ENCODE results near the gene PCED1B.

PCED1B gene

DNA sequence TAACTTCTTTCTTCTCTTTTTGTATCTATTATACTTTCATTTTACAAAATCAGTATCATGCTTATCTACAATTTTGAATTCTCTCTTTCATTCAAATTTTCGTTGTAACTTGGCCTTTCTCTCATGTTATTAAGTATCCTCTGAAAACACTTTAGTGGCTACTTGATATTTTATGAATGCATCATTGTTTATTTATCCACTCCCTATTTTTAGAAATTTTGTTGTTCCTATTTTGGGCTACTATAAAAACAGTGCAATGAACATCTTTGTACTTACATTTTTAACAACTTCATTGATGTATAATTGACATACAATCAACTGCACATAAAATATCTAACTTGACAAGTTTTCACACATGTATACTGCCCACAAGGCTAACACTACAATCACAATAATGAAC, 44.3 kb downstream of the PCED1B start (continued):
- TF ChIP-seq, protein P1, sequence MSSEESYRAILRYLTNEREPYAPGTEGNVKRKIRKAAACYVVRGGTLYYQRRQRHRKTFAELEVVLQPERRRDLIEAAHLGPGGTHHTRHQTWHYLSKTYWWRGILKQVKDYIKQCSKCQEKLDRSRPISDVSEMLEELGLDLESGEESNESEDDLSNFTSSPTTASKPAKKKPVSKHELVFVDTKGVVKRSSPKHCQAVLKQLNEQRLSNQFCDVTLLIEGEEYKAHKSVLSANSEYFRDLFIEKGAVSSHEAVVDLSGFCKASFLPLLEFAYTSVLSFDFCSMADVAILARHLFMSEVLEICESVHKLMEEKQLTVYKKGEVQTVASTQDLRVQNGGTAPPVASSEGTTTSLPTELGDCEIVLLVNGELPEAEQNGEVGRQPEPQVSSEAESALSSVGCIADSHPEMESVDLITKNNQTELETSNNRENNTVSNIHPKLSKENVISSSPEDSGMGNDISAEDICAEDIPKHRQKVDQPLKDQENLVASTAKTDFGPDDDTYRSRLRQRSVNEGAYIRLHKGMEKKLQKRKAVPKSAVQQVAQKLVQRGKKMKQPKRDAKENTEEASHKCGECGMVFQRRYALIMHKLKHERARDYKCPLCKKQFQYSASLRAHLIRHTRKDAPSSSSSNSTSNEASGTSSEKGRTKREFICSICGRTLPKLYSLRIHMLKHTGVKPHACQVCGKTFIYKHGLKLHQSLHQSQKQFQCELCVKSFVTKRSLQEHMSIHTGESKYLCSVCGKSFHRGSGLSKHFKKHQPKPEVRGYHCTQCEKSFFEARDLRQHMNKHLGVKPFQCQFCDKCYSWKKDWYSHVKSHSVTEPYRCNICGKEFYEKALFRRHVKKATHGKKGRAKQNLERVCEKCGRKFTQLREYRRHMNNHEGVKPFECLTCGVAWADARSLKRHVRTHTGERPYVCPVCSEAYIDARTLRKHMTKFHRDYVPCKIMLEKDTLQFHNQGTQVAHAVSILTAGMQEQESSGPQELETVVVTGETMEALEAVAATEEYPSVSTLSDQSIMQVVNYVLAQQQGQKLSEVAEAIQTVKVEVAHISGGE (tag by site-specific recombination; conservative IDR thresholded peaks at IDR 0.05; ENCODE audit: low read depth) = no peak
- TF ChIP-seq, protein P2, sequence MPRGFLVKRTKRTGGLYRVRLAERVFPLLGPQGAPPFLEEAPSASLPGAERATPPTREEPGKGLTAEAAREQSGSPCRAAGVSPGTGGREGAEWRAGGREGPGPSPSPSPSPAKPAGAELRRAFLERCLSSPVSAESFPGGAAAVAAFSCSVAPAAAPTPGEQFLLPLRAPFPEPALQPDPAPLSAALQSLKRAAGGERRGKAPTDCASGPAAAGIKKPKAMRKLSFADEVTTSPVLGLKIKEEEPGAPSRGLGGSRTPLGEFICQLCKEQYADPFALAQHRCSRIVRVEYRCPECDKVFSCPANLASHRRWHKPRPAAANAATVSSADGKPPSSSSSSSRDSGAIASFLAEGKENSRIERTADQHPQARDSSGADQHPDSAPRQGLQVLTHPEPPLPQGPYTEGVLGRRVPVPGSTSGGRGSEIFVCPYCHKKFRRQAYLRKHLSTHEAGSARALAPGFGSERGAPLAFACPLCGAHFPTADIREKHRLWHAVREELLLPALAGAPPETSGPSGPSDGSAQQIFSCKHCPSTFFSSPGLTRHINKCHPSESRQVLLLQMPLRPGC (tag by site-specific recombination; IDR thresholded peaks at IDR 0.05) = no peak

DNA sequence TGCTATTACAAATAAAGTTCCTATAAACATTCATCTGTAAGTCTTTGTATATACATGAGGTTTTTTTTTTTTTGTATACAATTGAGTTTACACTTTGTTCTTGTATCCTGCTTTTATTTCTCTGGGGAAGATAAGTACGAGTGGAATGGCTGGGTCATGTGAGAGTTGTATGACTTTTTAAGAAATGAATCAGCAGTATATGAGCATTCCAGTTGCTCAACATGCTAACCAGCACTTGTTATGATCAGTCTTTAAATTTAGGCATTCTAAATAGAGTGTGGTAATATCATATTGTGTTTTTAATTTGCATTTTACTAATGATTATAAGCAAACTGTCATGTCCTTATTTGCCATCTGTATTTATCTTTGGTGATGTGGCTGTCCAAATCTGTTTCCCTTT, 45.0 kb downstream of the PCED1B start:
- H3K4me3 ChIP-seq (ENCODE audit: low read depth, low read length) = no peak overlapping the region
- no peaks in the 10 kb centered on the region for H3K9me3 ChIP-seq (ENCODE audit: control insufficient read depth, insufficient read depth, low read depth, low read length)
- no peaks in the 10 kb centered on the region for H3K4me1 ChIP-seq (ENCODE audit: control insufficient read depth, insufficient read depth, low read length)
- TF ChIP-seq, protein P2 (tag by site-specific recombination; IDR thresholded peaks at IDR 0.05) = no peak
- TF ChIP-seq FEZF1 (tag by site-specific recombination; IDR thresholded peaks at IDR 0.05) (no peak), ZNF133 (tag by site-specific recombination; IDR thresholded peaks at IDR 0.05) (no peak), ZNF184 (tag by site-specific recombination; IDR thresholded peaks at IDR 0.05) (no peak), ZSCAN30 (tag by site-specific recombination; IDR thresholded peaks at IDR 0.05) (no peak), ZNF311 (tag by site-specific recombination; IDR thresholded peaks at IDR 0.05; ENCODE audit: borderline replicate concordance) (no peak)
- TF ChIP-seq, protein P3, sequence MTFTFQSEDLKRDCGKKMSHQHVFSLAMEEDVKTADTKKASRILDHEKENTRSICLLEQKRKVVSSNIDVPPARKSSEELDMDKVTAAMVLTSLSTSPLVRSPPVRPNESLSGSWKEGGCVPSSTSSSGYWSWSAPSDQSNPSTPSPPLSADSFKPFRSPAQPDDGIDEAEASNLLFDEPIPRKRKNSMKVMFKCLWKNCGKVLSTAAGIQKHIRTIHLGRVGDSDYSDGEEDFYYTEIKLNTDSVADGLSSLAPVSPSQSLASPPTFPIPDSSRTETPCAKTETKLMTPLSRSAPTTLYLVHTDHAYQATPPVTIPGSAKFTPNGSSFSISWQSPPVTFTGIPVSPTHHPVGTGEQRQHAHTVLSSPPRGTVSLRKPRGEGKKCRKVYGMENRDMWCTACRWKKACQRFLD (tag by site-specific recombination; IDR thresholded peaks at IDR 0.05) = no peak
- TF ChIP-seq, protein P4, sequence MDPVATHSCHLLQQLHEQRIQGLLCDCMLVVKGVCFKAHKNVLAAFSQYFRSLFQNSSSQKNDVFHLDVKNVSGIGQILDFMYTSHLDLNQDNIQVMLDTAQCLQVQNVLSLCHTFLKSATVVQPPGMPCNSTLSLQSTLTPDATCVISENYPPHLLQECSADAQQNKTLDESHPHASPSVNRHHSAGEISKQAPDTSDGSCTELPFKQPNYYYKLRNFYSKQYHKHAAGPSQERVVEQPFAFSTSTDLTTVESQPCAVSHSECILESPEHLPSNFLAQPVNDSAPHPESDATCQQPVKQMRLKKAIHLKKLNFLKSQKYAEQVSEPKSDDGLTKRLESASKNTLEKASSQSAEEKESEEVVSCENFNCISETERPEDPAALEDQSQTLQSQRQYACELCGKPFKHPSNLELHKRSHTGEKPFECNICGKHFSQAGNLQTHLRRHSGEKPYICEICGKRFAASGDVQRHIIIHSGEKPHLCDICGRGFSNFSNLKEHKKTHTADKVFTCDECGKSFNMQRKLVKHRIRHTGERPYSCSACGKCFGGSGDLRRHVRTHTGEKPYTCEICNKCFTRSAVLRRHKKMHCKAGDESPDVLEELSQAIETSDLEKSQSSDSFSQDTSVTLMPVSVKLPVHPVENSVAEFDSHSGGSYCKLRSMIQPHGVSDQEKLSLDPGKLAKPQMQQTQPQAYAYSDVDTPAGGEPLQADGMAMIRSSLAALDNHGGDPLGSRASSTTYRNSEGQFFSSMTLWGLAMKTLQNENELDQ (tag by site-specific recombination; IDR thresholded peaks at IDR 0.05; ENCODE audit: low read depth) = no peak
- TF ChIP-seq, protein P5, sequence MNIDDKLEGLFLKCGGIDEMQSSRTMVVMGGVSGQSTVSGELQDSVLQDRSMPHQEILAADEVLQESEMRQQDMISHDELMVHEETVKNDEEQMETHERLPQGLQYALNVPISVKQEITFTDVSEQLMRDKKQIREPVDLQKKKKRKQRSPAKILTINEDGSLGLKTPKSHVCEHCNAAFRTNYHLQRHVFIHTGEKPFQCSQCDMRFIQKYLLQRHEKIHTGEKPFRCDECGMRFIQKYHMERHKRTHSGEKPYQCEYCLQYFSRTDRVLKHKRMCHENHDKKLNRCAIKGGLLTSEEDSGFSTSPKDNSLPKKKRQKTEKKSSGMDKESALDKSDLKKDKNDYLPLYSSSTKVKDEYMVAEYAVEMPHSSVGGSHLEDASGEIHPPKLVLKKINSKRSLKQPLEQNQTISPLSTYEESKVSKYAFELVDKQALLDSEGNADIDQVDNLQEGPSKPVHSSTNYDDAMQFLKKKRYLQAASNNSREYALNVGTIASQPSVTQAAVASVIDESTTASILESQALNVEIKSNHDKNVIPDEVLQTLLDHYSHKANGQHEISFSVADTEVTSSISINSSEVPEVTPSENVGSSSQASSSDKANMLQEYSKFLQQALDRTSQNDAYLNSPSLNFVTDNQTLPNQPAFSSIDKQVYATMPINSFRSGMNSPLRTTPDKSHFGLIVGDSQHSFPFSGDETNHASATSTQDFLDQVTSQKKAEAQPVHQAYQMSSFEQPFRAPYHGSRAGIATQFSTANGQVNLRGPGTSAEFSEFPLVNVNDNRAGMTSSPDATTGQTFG (tag by site-specific recombination; IDR thresholded peaks at IDR 0.05; ENCODE audit: borderline replicate concordance) = no peak
- ChIA-PET CTCF (no interaction called here), POLR2A (no interaction called here)
- H3K36me3 ChIP-seq (ENCODE audit: control insufficient read depth in 2 of 2, insufficient read depth in 1 of 2, low read length in 2 of 2) = no peaks in the 10 kb centered on the region
- H3K27ac ChIP-seq (ENCODE audit: extremely low read depth, low read depth, low read length) = no peak overlapping the region

All from HEK293 (cell line).